Muscle of leg (tissue), 11 donors: ENCODE data around the gene ZRANB3. TPM values are rescaled to one million over a fixed set of nuclear protein-coding genes. Genes with fewer than 3 reads are reported as not detected.

Experiments
- DNase-seq: peaks from one replicate; pipeline ENCODE4 v3.0.0; 2013
- H3K27ac ChIP-seq: one replicate; pipeline ENCODE4 v1.5.1; 2013; ENCODE audit warnings: mild to moderate bottlenecking, low read length, control low read depth
- H3K27me3 ChIP-seq: one replicate; pipeline ENCODE4 v1.6.1; 2013; ENCODE audit warnings: low read length; ENCODE audit not compliant: control insufficient read depth, insufficient read depth
- H3K36me3 ChIP-seq: one replicate; pipeline ENCODE4 v1.6.1; 2013; ENCODE audit warnings: low read length; ENCODE audit not compliant: control insufficient read depth, insufficient read depth
- H3K4me1 ChIP-seq: one replicate; pipeline ENCODE4 v1.6.1; 2013; ENCODE audit warnings: low read length; ENCODE audit not compliant: control insufficient read depth, insufficient read depth
- H3K4me3 ChIP-seq: one replicate; pipeline ENCODE4 v1.5.1; 2013; ENCODE audit warnings: low read length, control low read depth
- H3K9me3 ChIP-seq: replicated peaks from 2 replicates; pipeline ENCODE4 v1.6.1; 2013; ENCODE audit warnings: low read depth, low read length; ENCODE audit not compliant: control insufficient read depth
- WGBS: methylation state at CpG from one replicate; pipeline ENCODE4 v1.1.5; 2013; ENCODE audit warnings: missing lambda C conversion rate; ENCODE audit not compliant: insufficient coverage; 5-methylcytosine and 5-hydroxymethylcytosine counted together
- polyA plus RNA-seq, 8 donors: library from polyadenylated mRNA; unstranded; fragments of 120-200 nt; gene quantifications; one replicate each; pipeline versions ENCODE4 v1.2.1 to v1.2.3, GENCODE V29; 2013; ENCODE audit warnings: inconsistent platforms in 1 of 8, low replicate concordance in 1 of 8; ENCODE audit not compliant: insufficient read length in 8 of 8, insufficient read depth in 1 of 8
- total RNA-seq: library from RNA; stranded (reverse); fragments of 120-200 nt; gene quantifications from one replicate; pipeline ENCODE4 v1.2.4, GENCODE V29; 2013

Gene ZRANB3
- total and polyA plus RNA-seq, 9 donors: 4.9 to 9.1 (median 6.5) TPM

DNA sequence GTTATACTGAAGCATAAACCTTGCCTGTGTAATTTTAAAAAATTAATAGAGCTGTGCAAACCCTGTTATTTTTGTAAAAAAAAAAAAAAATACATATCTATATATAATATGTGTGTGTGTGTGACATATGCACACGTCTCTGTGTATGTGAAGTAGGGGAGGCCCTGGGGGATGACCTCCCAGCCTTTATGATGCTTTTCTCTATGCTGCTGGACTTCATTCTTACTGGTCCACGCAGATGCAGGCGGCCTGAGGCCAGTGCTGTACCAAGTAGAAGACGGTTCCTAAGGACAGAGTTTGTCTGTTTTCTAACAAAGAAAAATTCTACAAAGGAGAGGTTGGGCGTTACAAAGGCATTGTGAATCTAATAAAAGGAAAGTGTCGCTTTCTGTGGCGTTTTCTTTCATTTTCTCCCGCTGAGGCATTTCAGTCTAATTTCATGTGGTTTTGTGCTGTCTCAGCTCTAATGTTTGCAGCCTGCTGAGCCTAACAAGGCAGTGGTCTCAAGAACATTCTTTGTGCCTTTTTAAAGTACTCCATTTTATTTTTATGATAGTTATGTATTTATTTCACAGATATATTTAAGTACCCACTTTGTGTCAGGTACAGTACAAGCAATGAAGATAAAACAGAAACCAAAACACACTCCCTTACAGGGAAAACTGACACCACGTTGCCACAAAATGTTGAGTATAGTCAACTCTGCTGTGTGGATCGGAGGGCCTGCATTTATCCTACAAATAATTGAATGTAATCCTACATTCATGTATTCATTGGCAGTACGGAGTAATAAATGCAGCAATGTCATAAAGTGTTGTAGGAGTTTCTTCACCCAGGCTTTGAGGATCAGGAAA is 360.9 kb downstream of the ZRANB3 start:
- 92% methylated on average over 6 of the region's 11 CpGs for WGBS
- no peak overlapping the region for H3K27ac ChIP-seq
- no peaks in the 10 kb centered on the region for H3K27me3 ChIP-seq
- no peaks in the 10 kb centered on the region for H3K4me1 ChIP-seq
- no peak for DNase-seq
- no peak overlapping the region for H3K4me3 ChIP-seq
- peaks cover 36% of the 10 kb centered on the region for H3K36me3 ChIP-seq
- no peaks in the 10 kb centered on the region for H3K9me3 ChIP-seq

GRCh38 chr2:135168204-135168856 is 362.7 kb downstream of the ZRANB3 start:
- WGBS: 14% methylated on average over 1 of the region's 11 CpGs
- peaks cover 47% of the 10 kb centered on the region for H3K36me3 ChIP-seq
- no peaks in the 10 kb centered on the region for H3K9me3 ChIP-seq
- H3K4me1 ChIP-seq: no peaks in the 10 kb centered on the region
- DNase-seq: no peak
- no peak overlapping the region for H3K4me3 ChIP-seq
- H3K27me3 ChIP-seq: no peaks in the 10 kb centered on the region
- no peak overlapping the region for H3K27ac ChIP-seq

- Histone ChIP-seq H3K4me1 (no peaks in the 10 kb centered on the region), H3K27me3 (no peaks in the 10 kb centered on the region), H3K36me3 (peaks cover 50% of the 10 kb centered on the region), H3K27ac (no peak overlapping the region), H3K4me3 (no peak overlapping the region), H3K9me3 (no peaks in the 10 kb centered on the region)
- DNase-seq: no peak
- WGBS: no CpG with 5 or more reads among the region's 1 CpG
Observed at GRCh38 chr2:135167273-135167672, 363.7 kb downstream of the ZRANB3 start.

DNA sequence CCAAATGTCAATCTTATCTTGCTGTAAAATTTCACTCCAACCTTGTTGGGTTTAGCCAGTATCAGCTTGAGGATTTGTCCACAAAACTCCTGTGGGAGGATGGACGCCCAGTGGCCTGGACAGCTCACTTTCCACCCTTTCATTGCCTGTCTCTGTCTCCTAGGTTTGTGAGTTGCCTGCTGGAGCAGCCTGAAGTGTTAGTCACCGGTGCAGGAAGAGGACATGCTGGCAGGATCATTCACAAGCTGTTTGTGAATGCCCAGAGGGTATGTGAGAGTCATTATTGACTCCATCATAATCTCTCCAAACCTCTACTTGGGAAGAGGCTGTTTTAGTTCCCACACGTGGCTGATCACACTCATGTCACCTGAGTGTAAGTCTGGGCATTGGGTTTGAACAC is 366.6 kb downstream of the ZRANB3 start:
- H3K36me3 ChIP-seq: peaks cover 33% of the 10 kb centered on the region
- H3K4me3 ChIP-seq: no peak overlapping the region
- WGBS: no CpG with 5 or more reads among the region's 3 CpGs
- H3K27me3 ChIP-seq: no peaks in the 10 kb centered on the region
- no peak overlapping the region for H3K27ac ChIP-seq
- no peaks in the 10 kb centered on the region for H3K9me3 ChIP-seq
- H3K4me1 ChIP-seq: no peaks in the 10 kb centered on the region
- no peak for DNase-seq

GRCh38 chr2:135163901-135164300 is 367.1 kb downstream of the ZRANB3 start:
- Histone ChIP-seq H3K9me3 (no peaks in the 10 kb centered on the region), H3K27ac (no peak overlapping the region), H3K36me3 (peaks cover 32% of the 10 kb centered on the region), H3K4me3 (no peak overlapping the region), H3K4me1 (no peaks in the 10 kb centered on the region), H3K27me3 (no peaks in the 10 kb centered on the region)
- no peak for DNase-seq
- WGBS: no CpG with 5 or more reads among the region's 5 CpGs

DNA sequence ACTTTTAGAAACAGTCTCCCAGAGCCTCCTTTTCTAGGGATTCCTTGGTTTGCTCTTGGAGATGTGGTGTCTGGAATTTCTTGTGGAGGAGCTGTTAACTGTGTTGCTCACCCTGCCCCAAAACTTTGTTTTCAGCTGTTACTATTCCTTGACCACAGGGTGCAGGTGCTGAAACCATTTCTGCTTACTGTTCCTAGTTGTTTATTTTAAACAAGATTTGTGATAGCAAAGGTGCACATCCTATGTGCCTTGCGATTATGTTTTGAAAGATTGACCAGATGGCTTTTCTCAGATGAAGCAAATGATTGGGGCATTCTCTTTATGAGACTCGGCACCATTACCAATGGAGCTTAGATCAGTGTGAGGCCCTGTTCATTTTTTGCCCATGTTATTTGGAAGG is 367.7 kb downstream of the ZRANB3 start:
- DNase-seq: no peak
- WGBS: no CpG with 5 or more reads among the region's 2 CpGs
- peaks cover 30% of the 10 kb centered on the region for H3K36me3 ChIP-seq

DNA sequence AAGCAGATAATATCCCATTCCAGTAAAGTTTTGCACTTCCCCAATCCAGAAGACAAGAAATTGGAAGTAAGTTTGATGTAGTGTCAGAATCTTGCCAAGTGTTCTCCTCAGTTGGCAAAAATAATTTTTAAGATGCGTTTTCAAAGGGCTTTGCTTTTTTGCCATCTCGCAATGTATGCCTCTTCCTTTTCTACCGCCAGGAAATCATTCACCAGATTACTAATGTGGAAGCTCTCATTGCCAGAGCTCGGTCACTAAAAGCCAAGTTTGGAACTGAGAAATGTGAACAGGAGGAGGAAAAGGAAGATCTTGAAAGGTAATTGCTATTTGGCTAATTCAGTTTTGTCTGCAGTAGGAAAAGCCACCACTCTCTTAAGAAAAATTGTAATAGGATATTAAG is 368.2 kb downstream of the ZRANB3 start:
- Histone ChIP-seq H3K4me1 (no peaks in the 10 kb centered on the region), H3K4me3 (no peak overlapping the region), H3K9me3 (no peaks in the 10 kb centered on the region), H3K27me3 (no peaks in the 10 kb centered on the region), H3K27ac (no peak overlapping the region), H3K36me3 (peaks cover 27% of the 10 kb centered on the region)
- no CpG with 5 or more reads among the region's 4 CpGs for WGBS
- peak; percentile 63 for DNase-seq

More for the DNA sequence above, 367.7 kb downstream of the ZRANB3 start:
- Histone ChIP-seq H3K4me3 (no peak overlapping the region), H3K4me1 (no peaks in the 10 kb centered on the region), H3K27ac (no peak overlapping the region), H3K27me3 (no peaks in the 10 kb centered on the region), H3K9me3 (no peaks in the 10 kb centered on the region)

GRCh38 chr2:135162377-135162776 is 368.6 kb downstream of the ZRANB3 start:
- no peak for DNase-seq
- Histone ChIP-seq H3K27me3 (no peaks in the 10 kb centered on the region), H3K9me3 (no peaks in the 10 kb centered on the region), H3K36me3 (peaks cover 27% of the 10 kb centered on the region), H3K4me1 (no peaks in the 10 kb centered on the region), H3K4me3 (no peak overlapping the region), H3K27ac (no peak overlapping the region)
- no CpG with 5 or more reads among the region's 5 CpGs for WGBS

- no CpG with 5 or more reads among the region's 2 CpGs for WGBS
- DNase-seq: no peak
- no peaks in the 10 kb centered on the region for H3K9me3 ChIP-seq
- H3K4me3 ChIP-seq: no peak overlapping the region
- H3K4me1 ChIP-seq: no peaks in the 10 kb centered on the region
- peaks cover 27% of the 10 kb centered on the region for H3K36me3 ChIP-seq
- H3K27ac ChIP-seq: no peak overlapping the region
- H3K27me3 ChIP-seq: no peaks in the 10 kb centered on the region
Observed at GRCh38 chr2:135159191-135159590, 371.8 kb downstream of the ZRANB3 start.

DNA sequence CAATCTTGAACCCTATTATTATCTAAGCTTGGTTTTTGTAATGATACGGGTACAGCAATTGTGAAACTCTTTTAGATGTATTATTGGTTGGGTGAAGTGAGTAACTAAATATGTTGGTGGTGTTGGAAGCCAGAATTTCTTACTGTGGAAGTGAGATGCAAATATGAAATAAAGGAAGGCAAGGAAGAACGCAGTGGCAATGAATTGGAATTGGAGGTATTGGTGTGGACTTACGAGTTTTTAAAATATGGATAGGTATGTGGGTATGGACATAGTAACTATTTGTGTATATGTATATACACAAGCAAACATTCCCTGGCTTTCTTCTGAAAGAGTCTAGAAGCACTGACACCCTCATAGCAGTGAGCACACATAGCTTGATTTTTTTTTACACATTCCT is 373.2 kb downstream of the ZRANB3 start:
- WGBS: 100% methylated on average over 1 of the region's 3 CpGs
- H3K9me3 ChIP-seq: no peaks in the 10 kb centered on the region
- no peaks in the 10 kb centered on the region for H3K27me3 ChIP-seq
- H3K4me3 ChIP-seq: no peak overlapping the region
- H3K27ac ChIP-seq: no peak overlapping the region
- no peaks in the 10 kb centered on the region for H3K4me1 ChIP-seq
- H3K36me3 ChIP-seq: peaks cover 30% of the 10 kb centered on the region
- no peak for DNase-seq
